Measurements from ENCODE around the gene RNF182.
"Not testable (repeated sequence)": the region's sequence is repeated elsewhere in the genome, so short reads cannot be mapped to it uniquely, and the experiment has no call there.

The RNF182 gene

GRCh38 chr6:13972602-13973001 lies 47.9 kb downstream of the RNF182 start:
- DNase-seq: not testable (repeated sequence)

GRCh38 chr6:13973422-13973821 lies 48.7 kb downstream of the RNF182 start:
- DNase-seq: not testable (repeated sequence)

GRCh38 chr6:13978102-13978640 lies 53.4 kb downstream of the RNF182 start:
- no peak for DNase-seq

GRCh38 chr6:13978787-13979186 lies 54.0 kb downstream of the RNF182 start:
- DNase-seq: no peak

- DNase-seq: no peak
These were observed 54.8 kb downstream of the RNF182 start for GRCh38 chr6:13979284-13980171.

GRCh38 chr6:13980534-13980933 lies 55.8 kb downstream of the RNF182 start:
- no peak for DNase-seq

GRCh38 chr6:13985663-13986325 lies 61.0 kb downstream of the RNF182 start:
- DNase-seq: no peak

GRCh38 chr6:13986700-13987399 lies 62.1 kb downstream of the RNF182 start:
- DNase-seq: no peak

- DNase-seq: no peak
These were observed 62.7 kb downstream of the RNF182 start for GRCh38 chr6:13987400-13987865.

- DNase-seq: no peak
These were observed 63.4 kb downstream of the RNF182 start for GRCh38 chr6:13988049-13988738.

- no peak for DNase-seq
These were observed 64.2 kb downstream of the RNF182 start for GRCh38 chr6:13988908-13989307.

- DNase-seq: no peak
These were observed 64.9 kb downstream of the RNF182 start for GRCh38 chr6:13989496-13990144.

- DNase-seq: no peak
These were observed 66.0 kb downstream of the RNF182 start for GRCh38 chr6:13990796-13991195.

- no peak for DNase-seq
These were observed 66.6 kb downstream of the RNF182 start for GRCh38 chr6:13991393-13991792.

GRCh38 chr6:13992417-13993055 lies 67.8 kb downstream of the RNF182 start:
- no peak for DNase-seq

- DNase-seq: no peak
These were observed 68.7 kb downstream of the RNF182 start for GRCh38 chr6:13993416-13993815.

GRCh38 chr6:13998356-13998755 lies 73.6 kb downstream of the RNF182 start:
- DNase-seq: no peak

GRCh38 chr6:14000901-14001300 lies 76.1 kb downstream of the RNF182 start:
- no peak for DNase-seq

- DNase-seq: no peak
These were observed 76.7 kb downstream of the RNF182 start for GRCh38 chr6:14001329-14002012.

GRCh38 chr6:14002176-14002947 lies 77.6 kb downstream of the RNF182 start:
- DNase-seq: no peak

Data from NCI-H2107 (cell line).